Activated B cell treated with CpG ODN at 0.5 μM for 24 hours (primary cell): ENCODE results near the gene KLHDC9. TPM values are rescaled to one million over a fixed set of nuclear protein-coding genes. Genes with fewer than 3 reads are reported as not detected.

Source experiments
- ATAC-seq: fragments of 200-7000 bp; cut with Tn5 transposase; one replicate; pipeline ENCODE4 v1.10.0; 2021; ENCODE audit warnings: low read depth, mild to moderate bottlenecking, moderate library complexity
- CTCF ChIA-PET: fragments of 350-600 bp; sonication (Branson Sonifier 250); formaldehyde crosslinking; loops from one replicate; lab custom pipeline; 2021; ENCODE audit warnings: antibody characterized with exemption; lab: Charles Lee
- POLR2A ChIA-PET: fragments of 350-600 bp; sonication (Branson Sonifier 250); formaldehyde crosslinking; loops from one replicate; lab custom pipeline; 2021; ENCODE audit warnings: antibody characterized with exemption; lab: Charles Lee
- DNase-seq: peaks from one replicate; pipeline ENCODE4 v3.0.0; 2022
- H3K27ac Mint-ChIP-seq: one replicate; pipeline ENCODE4 v1.8.0; 2020; ENCODE audit warnings: mixed read lengths
- H3K27me3 Mint-ChIP-seq: one replicate; pipeline ENCODE4 v1.8.0; 2021; ENCODE audit warnings: mixed read lengths
- H3K36me3 Mint-ChIP-seq: one replicate; pipeline ENCODE4 v1.8.0; 2021; ENCODE audit warnings: low read depth, mixed read lengths
- H3K4me1 Mint-ChIP-seq: one replicate; pipeline ENCODE4 v1.8.0; 2021; ENCODE audit warnings: mixed read lengths
- H3K4me3 Mint-ChIP-seq: one replicate; pipeline ENCODE4 v1.8.0; 2020; ENCODE audit warnings: mild to moderate bottlenecking, mixed read lengths
- H3K9me3 Mint-ChIP-seq: one replicate; pipeline ENCODE4 v1.8.0; 2020; ENCODE audit warnings: mixed read lengths
- CTCF ChIP-seq: fragments of 200-600 bp; IDR thresholded peaks from one replicate; pipeline ENCODE4 v1.8.0; 2022; ENCODE audit warnings: antibody characterized with exemption, mild to moderate bottlenecking
- intact Hi-C: fragments of 100-400 bp; cut with micrococcal nuclease; formaldehyde crosslinking; loops from one replicate; pipeline ENCODE4 v1.15.1; 2024
- total RNA-seq: library from RNA; stranded (reverse); gene quantifications from 2 replicates; pipeline ENCODE4 v1.2.3, GENCODE V29; 2022

The KLHDC9 gene
- total RNA-seq, 1 donor from 2014 or later, result 2.9 TPM

GRCh38 chr1:161106431-161106830 lies 8.3 kb downstream of the KLHDC9 start:
- intact Hi-C loops, result no loop called here
- Mint-ChIP-seq H3K27ac (no peak overlapping the region), H3K36me3 (peaks cover 45% of the 10 kb centered on the region), H3K9me3 (no peaks in the 10 kb centered on the region), H3K4me1 (peaks cover 12% of the 10 kb centered on the region), H3K4me3 (no peak overlapping the region), H3K27me3 (no peaks in the 10 kb centered on the region)
- DNase-seq (no peak), ATAC-seq (no peak)
- CTCF ChIA-PET, result no interaction called here
- POLR2A ChIA-PET, result interaction anchor here (0.9 kb wide), 1 partner anchor 9 kb away, joined by 4 read pairs; no protein-coding TSS in a partner anchor
- no peak for TF ChIP-seq CTCF

GRCh38 chr1:161111117-161111516 lies 13.0 kb downstream of the KLHDC9 start:
- peaks cover 36% of the 10 kb centered on the region for H3K36me3 Mint-ChIP-seq
- DNase-seq (no peak), ATAC-seq (no peak)
- intact Hi-C loops, result no loop called here
- no peak for TF ChIP-seq CTCF
- no peak overlapping the region for H3K27ac Mint-ChIP-seq
- no peaks in the 10 kb centered on the region for H3K9me3 Mint-ChIP-seq
- H3K27me3 Mint-ChIP-seq, result no peaks in the 10 kb centered on the region
- H3K4me3 Mint-ChIP-seq, result no peak overlapping the region
- H3K4me1 Mint-ChIP-seq, result peaks cover 47% of the 10 kb centered on the region
- POLR2A ChIA-PET, result no interaction called here
- CTCF ChIA-PET, result no interaction called here

- ATAC-seq (no peak), DNase-seq (no peak)
- Mint-ChIP-seq H3K9me3 (no peaks in the 10 kb centered on the region), H3K27ac (no peak overlapping the region), H3K4me3 (no peak overlapping the region), H3K36me3 (peaks cover 36% of the 10 kb centered on the region), H3K27me3 (no peaks in the 10 kb centered on the region), H3K4me1 (peaks cover 48% of the 10 kb centered on the region)
- intact Hi-C loops, result no loop called here
- ChIA-PET CTCF (no interaction called here), POLR2A (no interaction called here)
- TF ChIP-seq CTCF, result no peak
These were observed 13.4 kb downstream of the KLHDC9 start for GRCh38 chr1:161111527-161111926.

- H3K36me3 Mint-ChIP-seq, result peaks cover 41% of the 10 kb centered on the region
- CTCF ChIA-PET, result no interaction called here
- ATAC-seq (no peak), DNase-seq (no peak)
- H3K9me3 Mint-ChIP-seq, result no peaks in the 10 kb centered on the region
- peaks cover 70% of the 10 kb centered on the region for H3K4me1 Mint-ChIP-seq
- intact Hi-C loops, result no loop called here
- TF ChIP-seq CTCF, result no peak
- H3K27me3 Mint-ChIP-seq, result no peaks in the 10 kb centered on the region
- POLR2A ChIA-PET, result interaction anchor here (1.2 kb wide), 1 partner anchor 10 kb away, joined by 5 read pairs; no protein-coding TSS in a partner anchor
- no peak overlapping the region for H3K27ac Mint-ChIP-seq
- no peak overlapping the region for H3K4me3 Mint-ChIP-seq
These were observed 15.8 kb downstream of the KLHDC9 start for GRCh38 chr1:161113915-161114314.

GRCh38 chr1:161114556-161114955 lies 16.4 kb downstream of the KLHDC9 start:
- Mint-ChIP-seq H3K36me3 (peaks cover 36% of the 10 kb centered on the region), H3K27me3 (no peaks in the 10 kb centered on the region), H3K27ac (no peak overlapping the region), H3K4me1 (peaks cover 77% of the 10 kb centered on the region), H3K9me3 (no peaks in the 10 kb centered on the region), H3K4me3 (no peak overlapping the region)
- no peak for TF ChIP-seq CTCF
- no peak for DNase-seq
- intact Hi-C loops, result no loop called here
- ChIA-PET POLR2A (interaction anchor here (1.2 kb wide), 1 partner anchor 10 kb away, joined by 5 read pairs; no protein-coding TSS in a partner anchor), CTCF (no interaction called here)
- ATAC-seq, result no peak
